Measurements from ENCODE around the gene SELENOV.
A peak's percentile ranks its signal among the peaks of the same experiment; 100 is the strongest.

DNA sequence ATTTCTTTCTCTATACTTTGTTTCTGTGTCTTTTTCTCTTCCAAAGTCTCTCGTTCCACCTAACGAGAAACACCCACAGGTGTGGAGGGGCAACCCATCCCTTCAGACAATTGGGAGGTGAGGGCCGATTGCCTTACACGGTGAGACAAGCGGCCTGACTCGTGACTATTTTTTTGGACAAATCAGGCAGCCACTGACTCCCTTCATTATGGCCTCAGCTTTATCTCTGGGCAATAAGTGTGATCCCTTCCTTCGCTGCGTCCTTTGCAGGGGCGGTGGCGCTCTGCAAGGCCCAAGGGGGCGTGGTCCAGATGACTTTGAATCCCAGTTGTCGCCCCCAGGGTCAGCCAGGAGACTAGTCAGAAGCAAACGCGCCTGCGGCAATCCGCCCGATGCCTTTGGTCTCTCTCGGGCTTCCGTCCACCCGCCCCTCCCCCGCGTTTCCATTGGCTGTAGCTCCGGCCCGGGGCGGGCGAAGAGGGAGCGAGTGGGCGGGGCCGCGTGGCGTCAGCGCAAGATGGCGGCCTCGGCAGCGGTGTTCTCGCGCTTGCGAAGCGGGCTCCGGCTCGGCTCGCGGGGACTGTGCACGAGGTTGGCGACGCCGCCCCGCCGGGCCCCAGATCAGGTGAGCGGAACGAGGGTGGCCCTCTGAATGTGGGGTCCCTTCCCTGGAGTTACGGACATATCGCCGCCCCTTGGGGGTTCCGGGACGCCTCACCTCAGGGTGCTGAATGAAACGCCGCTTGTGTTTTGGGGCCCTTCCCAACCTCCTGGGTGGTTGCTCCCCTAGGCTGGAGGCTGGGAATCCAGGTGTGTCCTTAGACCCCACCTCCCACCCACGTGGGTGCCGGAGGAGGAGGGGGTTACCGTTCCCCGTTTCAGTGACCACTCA, 34.4 kb upstream of the SELENOV start, which contains the start of gene TIMM50:
- TF ChIP-seq JUNB (CRISPR knock-in tag; conservative IDR thresholded peaks at IDR 0.05) (no peak), NCOA2 (IDR thresholded peaks at IDR 0.05; ENCODE audit: partially characterized antibody in 2 of 2) (no peak), HEY1 (CRISPR knock-in tag; IDR thresholded peaks at IDR 0.05; ENCODE audit: borderline replicate concordance) (no peak), NR2F6 (CRISPR knock-in tag; IDR thresholded peaks at IDR 0.05) (no peak), RBM22 (IDR thresholded peaks at IDR 0.05; ENCODE audit: low read depth, low read length, poor library complexity, severe bottlenecking) (no peak), SRF (CRISPR knock-in tag; IDR thresholded peaks at IDR 0.05) (peak in 1 of 2 experiments; percentile 86; a peak in 1 of 4 replicates), EHMT2 (IDR thresholded peaks at IDR 0.05) (no peak), TBL1XR1 (IDR thresholded peaks at IDR 0.05; ENCODE audit: low read length in 2 of 2) (peak; percentile 53 to 67; a peak in 2 of 4 replicates)
- TF ChIP-seq, protein P1, sequence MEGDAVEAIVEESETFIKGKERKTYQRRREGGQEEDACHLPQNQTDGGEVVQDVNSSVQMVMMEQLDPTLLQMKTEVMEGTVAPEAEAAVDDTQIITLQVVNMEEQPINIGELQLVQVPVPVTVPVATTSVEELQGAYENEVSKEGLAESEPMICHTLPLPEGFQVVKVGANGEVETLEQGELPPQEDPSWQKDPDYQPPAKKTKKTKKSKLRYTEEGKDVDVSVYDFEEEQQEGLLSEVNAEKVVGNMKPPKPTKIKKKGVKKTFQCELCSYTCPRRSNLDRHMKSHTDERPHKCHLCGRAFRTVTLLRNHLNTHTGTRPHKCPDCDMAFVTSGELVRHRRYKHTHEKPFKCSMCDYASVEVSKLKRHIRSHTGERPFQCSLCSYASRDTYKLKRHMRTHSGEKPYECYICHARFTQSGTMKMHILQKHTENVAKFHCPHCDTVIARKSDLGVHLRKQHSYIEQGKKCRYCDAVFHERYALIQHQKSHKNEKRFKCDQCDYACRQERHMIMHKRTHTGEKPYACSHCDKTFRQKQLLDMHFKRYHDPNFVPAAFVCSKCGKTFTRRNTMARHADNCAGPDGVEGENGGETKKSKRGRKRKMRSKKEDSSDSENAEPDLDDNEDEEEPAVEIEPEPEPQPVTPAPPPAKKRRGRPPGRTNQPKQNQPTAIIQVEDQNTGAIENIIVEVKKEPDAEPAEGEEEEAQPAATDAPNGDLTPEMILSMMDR (IDR thresholded peaks at IDR 0.05 in 2 of 3, conservative IDR thresholded peaks at IDR 0.05 in 1 of 3; ENCODE audit: insufficient read depth in 2 of 3, low read depth in 1 of 3, low read length in 3 of 3), result peak; percentile 21 to 32 (median 30); a peak in 2 of 6 replicates
- TF ChIP-seq, protein P2, sequence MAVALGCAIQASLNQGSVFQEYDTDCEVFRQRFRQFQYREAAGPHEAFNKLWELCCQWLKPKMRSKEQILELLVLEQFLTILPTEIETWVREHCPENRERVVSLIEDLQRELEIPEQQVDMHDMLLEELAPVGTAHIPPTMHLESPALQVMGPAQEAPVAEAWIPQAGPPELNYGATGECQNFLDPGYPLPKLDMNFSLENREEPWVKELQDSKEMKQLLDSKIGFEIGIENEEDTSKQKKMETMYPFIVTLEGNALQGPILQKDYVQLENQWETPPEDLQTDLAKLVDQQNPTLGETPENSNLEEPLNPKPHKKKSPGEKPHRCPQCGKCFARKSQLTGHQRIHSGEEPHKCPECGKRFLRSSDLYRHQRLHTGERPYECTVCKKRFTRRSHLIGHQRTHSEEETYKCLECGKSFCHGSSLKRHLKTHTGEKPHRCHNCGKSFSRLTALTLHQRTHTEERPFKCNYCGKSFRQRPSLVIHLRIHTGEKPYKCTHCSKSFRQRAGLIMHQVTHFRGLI (CRISPR knock-in tag; IDR thresholded peaks at IDR 0.05), result no peak

Data from K562 (cell line).